OCI-LY7 (cell line): Measurements from ENCODE around the gene NRG2. TPM values are rescaled to one million over a fixed set of nuclear protein-coding genes. Genes with fewer than 3 reads are reported as not detected.

Experiments
- BruUV-seq: library from RNA; stranded (reverse); fragments of 400-500 nt; replicated peaks from 2 replicates; lab custom pipeline; 2021; lab: Mats Ljungman, UMichigan
- CTCF ChIA-PET: fragments of 300-600 bp; sonication (Branson Sonifier 250); formaldehyde crosslinking; loops from one replicate; lab custom pipeline; 2022; ENCODE audit warnings: antibody characterized with exemption; ENCODE audit not compliant: unreplicated experiment; lab: Charles Lee
- POLR2A ChIA-PET: fragments of 300-600 bp; sonication (Branson Sonifier 250); formaldehyde crosslinking; loops from one replicate; lab custom pipeline; 2022; ENCODE audit warnings: antibody characterized with exemption; lab: Charles Lee
- DNase-seq: peaks from one replicate; pipeline ENCODE4 v3.0.0-alpha.2; 2015; ENCODE audit warnings: low spot score
- H2AFZ ChIP-seq: fragments of 200-600 bp; sonication (generic), shearing (Covaris generic); 2 replicates; pipeline ENCODE4 v1.6.1; 2014; ENCODE audit warnings: mild to moderate bottlenecking, antibody characterized with exemption, low read length, moderate library complexity
- H3K27ac ChIP-seq: fragments of 200-600 bp; sonication (generic); 2 replicates; pipeline ENCODE4 v1.5.1; 2014; ENCODE audit warnings: mixed run types, low read depth, mild to moderate bottlenecking, moderate library complexity, low read length, inconsistent platforms; ENCODE audit not compliant: poor library complexity, severe bottlenecking
- H3K36me3 ChIP-seq: fragments of 200-600 bp; sonication (generic); 2 replicates; pipeline ENCODE4 v1.6.1; 2014; ENCODE audit warnings: mild to moderate bottlenecking, antibody characterized with exemption, low read length, moderate library complexity, mixed read lengths; ENCODE audit not compliant: insufficient read depth
- H3K4me1 ChIP-seq: fragments of 200-600 bp; sonication (generic); 2 replicates; pipeline ENCODE4 v1.5.1; 2014; ENCODE audit warnings: mild to moderate bottlenecking, low read length; ENCODE audit not compliant: insufficient read depth, poor library complexity, severe bottlenecking
- H3K4me2 ChIP-seq: fragments of 200-600 bp; sonication (generic); 2 replicates; pipeline ENCODE4 v1.6.1; 2014; ENCODE audit warnings: mild to moderate bottlenecking, low read length
- H3K4me3 ChIP-seq: fragments of 200-600 bp; sonication (generic); 2 replicates; pipeline ENCODE4 v1.5.1; 2014; ENCODE audit warnings: mild to moderate bottlenecking, low read depth, low read length; ENCODE audit not compliant: poor library complexity, severe bottlenecking
- H3K79me2 ChIP-seq: fragments of 200-600 bp; sonication (generic); 2 replicates; pipeline ENCODE4 v1.6.1; 2016; ENCODE audit warnings: low read depth, mild to moderate bottlenecking, low read length, moderate library complexity, mixed read lengths; ENCODE audit not compliant: insufficient read depth
- H3K9me2 ChIP-seq: fragments of 200-600 bp; sonication (generic); 2 replicates; pipeline ENCODE4 v1.6.1; 2016; ENCODE audit warnings: mild to moderate bottlenecking, low read length, mixed read lengths; ENCODE audit not compliant: insufficient read depth
- H3K9me3 ChIP-seq: fragments of 200-600 bp; sonication (generic); 2 replicates; pipeline ENCODE4 v1.6.1; 2014; ENCODE audit warnings: mild to moderate bottlenecking, mixed run types, low read length, mixed read lengths
- H4K20me1 ChIP-seq: fragments of 200-600 bp; sonication (generic); 2 replicates; pipeline ENCODE4 v1.6.1; 2014; ENCODE audit warnings: mild to moderate bottlenecking, antibody characterized with exemption, low read length, moderate library complexity, mixed read lengths; ENCODE audit not compliant: insufficient read depth
- CTCF ChIP-seq: fragments of 200-600 bp; sonication (generic); conservative IDR thresholded peaks from 2 replicates; pipeline ENCODE4 v1.5.1; 2014; ENCODE audit warnings: mild to moderate bottlenecking, antibody characterized with exemption, low read length, moderate library complexity, mixed read lengths
- EZH2phosphoT487 ChIP-seq: fragments of 200-600 bp; sonication (generic); IDR thresholded peaks from 2 replicates; pipeline ENCODE4 v1.6.1; 2018; ENCODE audit warnings: low read depth, borderline replicate concordance, mild to moderate bottlenecking, mixed run types, antibody characterized with exemption, low read length, moderate library complexity, mixed read lengths
- intact Hi-C: fragments of 100-400 bp; cut with micrococcal nuclease; formaldehyde crosslinking; loops from one replicate; pipeline ENCODE4 v1.10.0; 2022; ENCODE audit not compliant: unreplicated experiment
- total RNA-seq, 2 experiments: library from RNA; depleted of rRNA in 1 of 2; stranded (reverse); fragments of >200 nt in 1 of 2; shearing (Covaris generic) in 1 of 2; gene quantifications; 2 replicates each; pipeline ENCODE4 v1.2.3, GENCODE V29; 2014 to 2022

NRG2 gene
- total RNA-seq, 2 experiments from 2014 or later: 1.7 TPM; not detected in 1

GRCh38 chr5:139947727-139948126 lies 95.4 kb downstream of the NRG2 start:
- POLR2A ChIA-PET: interaction anchor here (0.6 kb wide), 1 partner anchor 851 kb away, joined by 3 read pairs; no protein-coding TSS in a partner anchor
- Histone ChIP-seq H3K4me1 (no peaks in the 10 kb centered on the region), H3K9me3 (no peaks in the 10 kb centered on the region), H4K20me1 (no peaks in the 10 kb centered on the region), H2AFZ (no peak overlapping the region), H3K9me2 (no peaks in the 10 kb centered on the region), H3K4me3 (no peak overlapping the region), H3K79me2 (no peaks in the 10 kb centered on the region), H3K27ac (no peak overlapping the region), H3K4me2 (no peak overlapping the region), H3K36me3 (no peaks in the 10 kb centered on the region)
- CTCF ChIA-PET: no interaction called here
- TF ChIP-seq EZH2phosphoT487: no peak
- no peak for TF ChIP-seq CTCF
- DNase-seq: no peak
- intact Hi-C loops: no loop called here
- no TSS peak for BruUV-seq

GRCh38 chr5:139946440-139946839 lies 96.7 kb downstream of the NRG2 start:
- no peaks in the 10 kb centered on the region for H3K9me2 ChIP-seq
- POLR2A ChIA-PET: interaction anchor here (0.7 kb wide), 1 partner anchor 28 kb away, joined by 7 read pairs; no protein-coding TSS in a partner anchor
- H3K9me3 ChIP-seq: no peaks in the 10 kb centered on the region; the same call in 1 of the 2 replicates
- TF ChIP-seq CTCF (no peak), EZH2phosphoT487 (no peak)
- no peaks in the 10 kb centered on the region for H3K79me2 ChIP-seq
- no TSS peak for BruUV-seq
- no peak for DNase-seq
- H3K27ac ChIP-seq: no peak overlapping the region
- no peaks in the 10 kb centered on the region for H4K20me1 ChIP-seq
- no peak overlapping the region for H3K4me3 ChIP-seq
- intact Hi-C loops: no loop called here
- no peaks in the 10 kb centered on the region for H3K4me1 ChIP-seq
- H3K4me2 ChIP-seq: no peak overlapping the region
- no peaks in the 10 kb centered on the region for H3K36me3 ChIP-seq
- CTCF ChIA-PET: no interaction called here
- no peak overlapping the region for H2AFZ ChIP-seq

- POLR2A ChIA-PET: interaction anchor here (0.7 kb wide), 1 partner anchor 28 kb away, joined by 7 read pairs; no protein-coding TSS in a partner anchor
- TF ChIP-seq EZH2phosphoT487 (no peak), CTCF (no peak)
- intact Hi-C loops: no loop called here
- Histone ChIP-seq H3K9me3 (no peaks in the 10 kb centered on the region; the same call in 1 of the 2 replicates), H3K4me1 (no peaks in the 10 kb centered on the region), H3K27ac (no peak overlapping the region), H3K4me2 (no peak overlapping the region), H3K4me3 (no peak overlapping the region), H3K79me2 (no peaks in the 10 kb centered on the region), H3K36me3 (no peaks in the 10 kb centered on the region), H3K9me2 (no peaks in the 10 kb centered on the region), H2AFZ (no peak overlapping the region), H4K20me1 (no peaks in the 10 kb centered on the region)
- DNase-seq: no peak
- no TSS peak for BruUV-seq
- CTCF ChIA-PET: no interaction called here
These were observed 97.1 kb downstream of the NRG2 start for GRCh38 chr5:139946006-139946405.
